ENCODE measurements around the gene CMTM1.

CMTM1 gene

GRCh38 chr16:66566051-66566901 lies at the start of gene CMTM1:
Gene CMTM1, plus strand, starts transcription at chr16:66566439. Its CDS starts 75 bp downstream, at chr16:66566514.
- DNase-seq, result no peak
- in situ Hi-C loops (cut with MboI; ENCODE audit: low pct_unique_long_range_greater_than_20kb, low sequenced_read_pairs), result no loop called here

- no peak for DNase-seq
- in situ Hi-C loops (cut with MboI; ENCODE audit: low pct_unique_long_range_greater_than_20kb, low sequenced_read_pairs), result no loop called here
Observed at GRCh38 chr16:66516509-66516807, 49.8 kb upstream of the CMTM1 start.

- DNase-seq, result peak; percentile 97
- in situ Hi-C loops (cut with MboI; ENCODE audit: low pct_unique_long_range_greater_than_20kb, low sequenced_read_pairs), result no loop called here
Observed at GRCh38 chr16:66516808-66517585, 49.2 kb upstream of the CMTM1 start.

- no peak for DNase-seq
- in situ Hi-C loops (cut with MboI; ENCODE audit: low pct_unique_long_range_greater_than_20kb, low sequenced_read_pairs), result no loop called here
Observed at GRCh38 chr16:66517586-66518263, 48.5 kb upstream of the CMTM1 start.

- in situ Hi-C loops (cut with MboI; ENCODE audit: low pct_unique_long_range_greater_than_20kb, low sequenced_read_pairs), result no loop called here
- DNase-seq, result no peak
Observed at GRCh38 chr16:66519482-66520373, 46.5 kb upstream of the CMTM1 start.

- DNase-seq, result peak; percentile 65
- in situ Hi-C loops (cut with MboI; ENCODE audit: low pct_unique_long_range_greater_than_20kb, low sequenced_read_pairs), result no loop called here
Observed at GRCh38 chr16:66520406-66521170, 45.7 kb upstream of the CMTM1 start.

- in situ Hi-C loops (cut with MboI; ENCODE audit: low pct_unique_long_range_greater_than_20kb, low sequenced_read_pairs), result no loop called here
- no peak for DNase-seq
Observed at GRCh38 chr16:66521252-66521713, 45.0 kb upstream of the CMTM1 start.

GRCh38 chr16:66521951-66522771 lies 44.1 kb upstream of the CMTM1 start:
- peak; percentile 90 for DNase-seq
- in situ Hi-C loops (cut with MboI; ENCODE audit: low pct_unique_long_range_greater_than_20kb, low sequenced_read_pairs), result no loop called here

GRCh38 chr16:66522816-66523590 lies 43.2 kb upstream of the CMTM1 start:
- in situ Hi-C loops (cut with MboI; ENCODE audit: low pct_unique_long_range_greater_than_20kb, low sequenced_read_pairs), result no loop called here
- DNase-seq, result no peak

GRCh38 chr16:66523861-66524354 lies 42.3 kb upstream of the CMTM1 start:
- peak; percentile 95 for DNase-seq
- in situ Hi-C loops (cut with MboI; ENCODE audit: low pct_unique_long_range_greater_than_20kb, low sequenced_read_pairs), result no loop called here

- in situ Hi-C loops (cut with MboI; ENCODE audit: low pct_unique_long_range_greater_than_20kb, low sequenced_read_pairs), result no loop called here
Observed at GRCh38 chr16:66524601-66525164, 41.6 kb upstream of the CMTM1 start.

GRCh38 chr16:66525396-66526180 lies 40.7 kb upstream of the CMTM1 start:
- in situ Hi-C loops (cut with MboI; ENCODE audit: low pct_unique_long_range_greater_than_20kb, low sequenced_read_pairs), result no loop called here
- DNase-seq, result peak; percentile 29

More at GRCh38 chr16:66524601-66525164, 41.6 kb upstream of the CMTM1 start:
- DNase-seq, result peak; percentile 96

GRCh38 chr16:66528294-66528693 lies 37.9 kb upstream of the CMTM1 start:
- in situ Hi-C loops (cut with MboI; ENCODE audit: low pct_unique_long_range_greater_than_20kb, low sequenced_read_pairs), result no loop called here
- no peak for DNase-seq

GRCh38 chr16:66529475-66529874 lies 36.8 kb upstream of the CMTM1 start:
- in situ Hi-C loops (cut with MboI; ENCODE audit: low pct_unique_long_range_greater_than_20kb, low sequenced_read_pairs), result no loop called here
- no peak for DNase-seq

- in situ Hi-C loops (cut with MboI; ENCODE audit: low pct_unique_long_range_greater_than_20kb, low sequenced_read_pairs), result no loop called here
- no peak for DNase-seq
Observed at GRCh38 chr16:66534376-66534799, 31.9 kb upstream of the CMTM1 start.

All from KBM-7 (cell line).